ENCODE data around the gene LRRC58.

The LRRC58 gene

DNA sequence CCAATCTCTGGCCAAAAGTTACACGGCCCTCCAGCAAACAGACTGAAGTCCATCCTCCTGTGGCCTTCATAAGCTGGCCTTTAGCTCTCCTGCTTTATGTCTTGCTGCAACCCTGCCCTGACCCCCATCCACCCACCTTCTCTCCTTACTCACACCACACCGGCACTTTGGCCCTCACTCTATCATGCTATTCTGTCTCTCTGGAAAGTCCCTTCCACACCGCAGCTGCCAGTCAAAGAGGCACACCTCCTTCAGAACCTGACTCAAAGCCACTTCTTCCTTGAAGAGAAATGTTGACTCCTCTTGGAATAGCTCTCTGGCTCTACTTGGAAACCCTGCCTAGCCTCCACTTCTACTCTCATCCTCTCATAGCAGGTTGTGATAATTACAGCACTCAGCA lies 68.6 kb downstream of the LRRC58 start:
- DNase-seq (ENCODE audit: low read depth, low spot score), result no peak

DNA sequence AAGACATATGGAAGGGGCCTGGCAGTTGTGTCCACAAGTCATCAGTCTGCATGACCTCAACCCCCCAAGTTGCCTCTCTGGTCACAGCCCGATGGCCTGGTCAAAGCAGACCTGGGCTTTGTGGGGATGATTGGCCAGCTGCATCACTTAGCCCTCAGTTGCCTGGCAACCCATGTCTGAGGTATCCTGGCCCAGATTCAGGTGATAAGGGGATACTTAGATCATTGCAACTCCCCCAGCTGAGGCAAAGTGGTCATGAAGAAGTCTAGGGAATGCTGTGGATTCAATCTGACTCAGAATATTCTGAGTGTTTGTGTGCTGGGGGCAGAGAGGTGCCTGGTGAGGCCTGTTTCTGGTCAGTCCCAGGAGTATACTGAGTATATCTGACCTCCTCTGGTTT lies 69.1 kb downstream of the LRRC58 start:
- no peak for DNase-seq (ENCODE audit: low read depth, low spot score)

DNA sequence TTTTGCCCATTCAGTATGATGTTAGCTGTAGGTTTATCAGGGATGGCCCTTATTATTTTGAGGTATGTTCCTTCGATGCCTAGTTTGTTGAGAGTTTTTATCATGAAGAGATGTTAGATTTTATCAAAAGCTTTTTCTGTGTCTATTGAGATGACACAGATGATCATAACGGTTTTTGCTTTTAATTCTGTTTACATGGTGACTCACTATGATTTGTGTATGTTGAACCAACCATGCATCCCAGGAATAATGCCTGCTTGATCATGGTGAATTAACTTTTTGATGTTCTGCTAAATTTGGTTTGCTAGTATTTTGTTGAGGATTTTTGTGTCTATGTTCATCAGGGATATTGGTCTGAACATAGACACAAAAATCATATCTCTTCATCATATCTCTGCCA lies 72.4 kb downstream of the LRRC58 start:
- DNase-seq (ENCODE audit: low read depth, low spot score), result no peak

DNA sequence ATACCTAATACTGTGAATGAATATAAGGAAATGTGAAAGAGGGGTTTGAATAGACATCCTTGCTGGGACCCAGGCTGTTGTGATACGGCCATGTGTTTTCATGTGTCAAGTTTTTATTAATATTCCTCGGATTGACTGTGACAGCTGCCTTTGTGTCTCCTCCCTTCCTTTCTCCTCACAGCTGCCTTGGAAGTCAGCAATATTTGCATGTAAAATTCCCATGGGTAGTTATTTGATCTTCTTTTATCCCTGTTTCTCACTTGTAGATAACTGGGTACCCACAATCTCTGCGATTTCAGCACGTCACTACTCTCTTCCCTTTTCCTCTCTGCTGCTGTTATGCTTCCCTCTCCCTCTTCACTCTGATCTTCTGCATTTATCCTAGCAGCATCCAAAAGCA lies 73.5 kb downstream of the LRRC58 start:
- no peak for DNase-seq (ENCODE audit: low read depth, low spot score)

DNA sequence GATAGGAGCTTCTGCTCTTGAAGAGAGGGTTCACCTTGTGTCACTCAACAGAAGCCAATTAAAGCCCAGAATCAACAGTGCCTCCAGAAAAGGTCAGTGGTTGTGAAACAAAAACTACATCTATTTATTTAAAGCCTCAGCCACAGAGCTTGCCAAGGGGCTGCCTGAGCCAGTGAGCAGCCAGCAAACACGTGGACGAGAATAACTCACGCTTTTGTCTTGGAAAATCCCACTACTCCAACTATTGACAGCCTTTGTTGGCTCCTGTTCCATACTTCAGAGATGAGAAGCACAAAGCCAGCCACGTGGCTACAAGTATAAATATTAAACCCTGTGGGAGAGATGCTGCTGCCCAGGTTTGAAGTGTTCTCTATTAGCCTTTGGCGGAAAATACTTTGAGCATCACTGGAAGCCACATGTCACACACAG lies 74.4 kb downstream of the LRRC58 start:
- no peak for DNase-seq (ENCODE audit: low read depth, low spot score)

All from iPS DF 19.7 (cell line).